Tibial artery (tissue), 4 donors: ENCODE results near the gene NDUFV3.

Source experiments
- DNase-seq, 2 donors: peaks; one replicate each; pipeline ENCODE4 v3.0.0-alpha.2; 2019
- H3K27ac ChIP-seq, 2 donors: fragments of 200-600 bp; sonication (generic) in 1 of 2; 1 replicate in 1 of 2; 2 replicates in 1 of 2; pipeline ENCODE4 v1.5.1; 2018 to 2019; ENCODE audit warnings: mild to moderate bottlenecking in 1 of 2
- H3K27me3 ChIP-seq, 2 donors: fragments of 200-600 bp; sonication (generic) in 1 of 2; one replicate each; pipeline versions ENCODE4 v1.5.1 to v1.6.0; 2016 to 2019
- H3K36me3 ChIP-seq, 3 donors: fragments of 200-600 bp; sonication (generic) in 2 of 3; one replicate each; pipeline ENCODE4 v1.5.1; 2016 to 2019; ENCODE audit warnings: mild to moderate bottlenecking in 2 of 3
- H3K4me1 ChIP-seq, 4 donors: fragments of 200-600 bp; sonication (generic) in 2 of 4; 1 replicate in 3 of 4; 2 replicates in 1 of 4; pipeline ENCODE4 v1.5.1; 2016 to 2019
- H3K4me3 ChIP-seq, 2 donors: fragments of 200-600 bp; sonication (generic) in 1 of 2; 1 replicate in 1 of 2; 2 replicates in 1 of 2; pipeline ENCODE4 v1.5.1; 2018 to 2019; ENCODE audit warnings: mild to moderate bottlenecking in 2 of 2
- H3K9me3 ChIP-seq, 3 donors: fragments of 200-600 bp; sonication (generic) in 1 of 3; one replicate each; pipeline ENCODE4 v1.5.1; 2016 to 2019
- intact Hi-C: fragments of 100-400 bp; cut with DNase I; formaldehyde crosslinking; loops from one replicate; pipeline ENCODE4 v1.15.0; 2023; ENCODE audit warnings: low total_unique reads
- TF ChIP-seq, protein P1 (sequence below), 2 experiments: fragments of 200-600 bp in 1 of 2; fragments of 450-650 bp in 1 of 2; IDR thresholded peaks; one replicate each; pipeline ENCODE4 v1.5.1; 2017 to 2019; ENCODE audit warnings: antibody characterized with exemption in 2 of 2, mild to moderate bottlenecking in 1 of 2, moderate library complexity in 1 of 2

The NDUFV3 gene

DNA sequence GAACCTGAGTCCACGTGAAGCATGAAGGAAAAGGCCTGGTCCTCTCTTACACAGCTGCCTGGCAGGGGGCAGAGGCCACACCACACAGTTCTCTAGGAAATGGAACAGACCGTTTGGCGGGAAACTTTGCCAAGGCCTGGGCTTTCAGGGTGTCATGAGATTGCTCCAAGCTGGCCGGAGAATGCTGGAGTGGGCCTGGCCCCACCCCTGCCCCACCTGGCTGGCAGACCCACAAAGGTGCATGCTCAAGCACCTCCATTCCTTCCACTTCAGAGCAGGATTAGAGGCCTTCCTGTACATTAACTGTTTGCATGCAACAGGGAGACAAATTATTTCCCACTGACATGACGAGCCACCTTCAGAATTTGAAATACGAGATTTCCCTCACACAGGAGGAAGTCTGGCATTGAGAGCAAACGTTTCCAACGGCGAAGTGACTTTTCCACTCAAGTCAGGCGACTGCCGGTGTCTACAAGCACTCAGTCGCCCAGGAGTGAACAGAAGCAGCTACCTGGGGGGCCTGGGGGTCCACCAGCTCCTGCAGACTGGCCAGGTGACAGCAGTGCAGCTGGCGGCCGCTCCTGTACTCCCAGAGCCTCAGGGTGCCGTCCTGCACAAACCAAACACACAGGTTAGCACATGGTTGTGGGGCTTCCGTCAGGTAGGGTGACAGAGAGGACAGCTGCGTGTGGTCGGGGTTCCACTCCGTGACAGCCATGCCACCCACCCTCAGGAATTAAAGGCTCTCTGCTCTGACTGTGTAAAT, 37.8 kb upstream of the NDUFV3 start:
- Histone ChIP-seq H3K4me1 (no peaks in the 10 kb centered on the region), H3K36me3 (peaks cover 60 to 100% (median 92%) of the 10 kb centered on the region in 3 donors), H3K27me3 (no peaks in the 10 kb centered on the region), H3K4me3 (no peak overlapping the region), H3K27ac (no peak overlapping the region), H3K9me3 (no peaks in the 10 kb centered on the region)
- TF ChIP-seq, protein P1, sequence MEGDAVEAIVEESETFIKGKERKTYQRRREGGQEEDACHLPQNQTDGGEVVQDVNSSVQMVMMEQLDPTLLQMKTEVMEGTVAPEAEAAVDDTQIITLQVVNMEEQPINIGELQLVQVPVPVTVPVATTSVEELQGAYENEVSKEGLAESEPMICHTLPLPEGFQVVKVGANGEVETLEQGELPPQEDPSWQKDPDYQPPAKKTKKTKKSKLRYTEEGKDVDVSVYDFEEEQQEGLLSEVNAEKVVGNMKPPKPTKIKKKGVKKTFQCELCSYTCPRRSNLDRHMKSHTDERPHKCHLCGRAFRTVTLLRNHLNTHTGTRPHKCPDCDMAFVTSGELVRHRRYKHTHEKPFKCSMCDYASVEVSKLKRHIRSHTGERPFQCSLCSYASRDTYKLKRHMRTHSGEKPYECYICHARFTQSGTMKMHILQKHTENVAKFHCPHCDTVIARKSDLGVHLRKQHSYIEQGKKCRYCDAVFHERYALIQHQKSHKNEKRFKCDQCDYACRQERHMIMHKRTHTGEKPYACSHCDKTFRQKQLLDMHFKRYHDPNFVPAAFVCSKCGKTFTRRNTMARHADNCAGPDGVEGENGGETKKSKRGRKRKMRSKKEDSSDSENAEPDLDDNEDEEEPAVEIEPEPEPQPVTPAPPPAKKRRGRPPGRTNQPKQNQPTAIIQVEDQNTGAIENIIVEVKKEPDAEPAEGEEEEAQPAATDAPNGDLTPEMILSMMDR (IDR thresholded peaks at IDR 0.05): no peak
- no peak for DNase-seq
- intact Hi-C loops: no loop called here

DNA sequence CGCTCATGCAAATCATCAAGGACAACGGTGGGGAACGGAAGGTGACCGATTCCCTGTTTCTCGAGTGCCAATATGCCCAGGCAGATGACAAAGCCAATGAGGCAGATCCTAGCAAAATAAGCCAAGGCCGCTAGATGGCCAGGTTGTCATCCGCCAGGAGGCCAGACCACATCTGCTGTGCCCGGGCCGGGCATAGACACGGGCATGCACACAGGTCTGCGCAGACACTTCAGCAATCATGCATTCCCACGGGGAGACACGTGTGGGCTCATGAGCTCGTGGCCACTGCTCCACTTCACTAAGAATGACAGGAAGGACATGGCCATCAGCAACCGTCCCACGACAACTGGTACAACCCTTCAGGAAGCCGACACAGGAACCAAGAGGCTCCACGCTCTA, 37.2 kb upstream of the NDUFV3 start:
- no peaks in the 10 kb centered on the region for H3K4me1 ChIP-seq
- intact Hi-C loops: no loop called here
- no peak overlapping the region for H3K27ac ChIP-seq
- no peaks in the 10 kb centered on the region for H3K9me3 ChIP-seq
- H3K36me3 ChIP-seq: peaks cover 61 to 100% (median 92%) of the 10 kb centered on the region in 3 donors
- TF ChIP-seq, protein P1 (IDR thresholded peaks at IDR 0.05): no peak
- DNase-seq: no peak
- no peaks in the 10 kb centered on the region for H3K27me3 ChIP-seq
- H3K4me3 ChIP-seq: no peak overlapping the region

DNA sequence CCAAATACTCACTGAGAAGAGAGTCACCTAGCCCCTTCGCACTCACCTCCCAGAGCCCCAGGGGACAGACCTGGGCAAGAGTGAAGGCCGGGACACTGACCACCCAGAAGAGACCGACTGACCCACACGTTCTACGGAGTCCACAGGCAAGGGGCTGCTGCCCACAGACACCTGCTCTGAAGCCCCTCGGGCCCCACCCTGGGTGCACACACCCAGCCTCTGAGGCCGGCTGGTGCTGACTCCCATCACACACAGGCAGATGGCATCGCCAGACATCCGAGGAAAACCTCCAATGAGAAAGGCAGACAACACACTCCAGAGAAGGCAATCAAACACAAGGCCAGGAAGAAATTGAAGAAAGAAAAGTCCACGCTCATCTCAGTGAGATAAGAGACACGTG, 35.9 kb upstream of the NDUFV3 start:
- DNase-seq: no peak
- Histone ChIP-seq H3K4me1 (no peaks in the 10 kb centered on the region), H3K4me3 (no peak overlapping the region), H3K36me3 (peaks cover 61 to 100% (median 92%) of the 10 kb centered on the region in 3 donors), H3K27ac (no peak overlapping the region), H3K9me3 (no peaks in the 10 kb centered on the region), H3K27me3 (no peaks in the 10 kb centered on the region)
- TF ChIP-seq, protein P1 (IDR thresholded peaks at IDR 0.05): no peak
- intact Hi-C loops: no loop called here

DNA sequence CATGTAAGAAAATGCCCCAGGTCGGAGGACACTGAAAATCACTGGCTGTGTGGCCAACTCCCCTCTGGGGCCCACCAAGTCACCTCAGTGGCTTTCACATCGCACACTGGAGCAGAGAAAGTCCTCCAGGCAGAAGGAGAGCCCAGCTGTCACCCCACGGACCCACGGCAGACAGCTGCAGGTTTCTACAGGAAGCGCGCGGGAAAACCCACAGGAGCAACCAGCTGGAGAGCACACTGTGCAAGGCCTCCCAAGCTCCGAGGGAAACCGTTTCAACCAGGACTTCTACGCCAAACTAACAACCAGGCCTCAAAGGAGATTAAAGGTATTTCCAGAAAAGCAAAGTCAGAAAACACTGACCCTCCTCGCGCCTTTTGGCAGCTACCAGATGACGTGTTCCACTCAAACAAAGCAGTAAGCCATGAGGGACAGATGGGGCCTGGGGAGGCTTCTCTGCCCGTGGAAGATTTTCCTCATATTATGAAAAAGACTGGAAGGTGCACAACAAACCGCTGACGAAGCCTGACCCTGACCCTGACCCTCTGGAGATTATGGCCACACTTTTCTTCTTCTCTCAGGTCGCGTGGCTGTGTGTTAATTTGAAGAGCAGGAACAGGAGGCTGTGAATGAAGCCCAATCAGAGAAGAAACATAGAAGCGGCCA, 34.8 kb upstream of the NDUFV3 start:
- H3K36me3 ChIP-seq: peaks cover 68 to 100% (median 92%) of the 10 kb centered on the region in 3 donors
- TF ChIP-seq, protein P1 (IDR thresholded peaks at IDR 0.05): no peak

DNA sequence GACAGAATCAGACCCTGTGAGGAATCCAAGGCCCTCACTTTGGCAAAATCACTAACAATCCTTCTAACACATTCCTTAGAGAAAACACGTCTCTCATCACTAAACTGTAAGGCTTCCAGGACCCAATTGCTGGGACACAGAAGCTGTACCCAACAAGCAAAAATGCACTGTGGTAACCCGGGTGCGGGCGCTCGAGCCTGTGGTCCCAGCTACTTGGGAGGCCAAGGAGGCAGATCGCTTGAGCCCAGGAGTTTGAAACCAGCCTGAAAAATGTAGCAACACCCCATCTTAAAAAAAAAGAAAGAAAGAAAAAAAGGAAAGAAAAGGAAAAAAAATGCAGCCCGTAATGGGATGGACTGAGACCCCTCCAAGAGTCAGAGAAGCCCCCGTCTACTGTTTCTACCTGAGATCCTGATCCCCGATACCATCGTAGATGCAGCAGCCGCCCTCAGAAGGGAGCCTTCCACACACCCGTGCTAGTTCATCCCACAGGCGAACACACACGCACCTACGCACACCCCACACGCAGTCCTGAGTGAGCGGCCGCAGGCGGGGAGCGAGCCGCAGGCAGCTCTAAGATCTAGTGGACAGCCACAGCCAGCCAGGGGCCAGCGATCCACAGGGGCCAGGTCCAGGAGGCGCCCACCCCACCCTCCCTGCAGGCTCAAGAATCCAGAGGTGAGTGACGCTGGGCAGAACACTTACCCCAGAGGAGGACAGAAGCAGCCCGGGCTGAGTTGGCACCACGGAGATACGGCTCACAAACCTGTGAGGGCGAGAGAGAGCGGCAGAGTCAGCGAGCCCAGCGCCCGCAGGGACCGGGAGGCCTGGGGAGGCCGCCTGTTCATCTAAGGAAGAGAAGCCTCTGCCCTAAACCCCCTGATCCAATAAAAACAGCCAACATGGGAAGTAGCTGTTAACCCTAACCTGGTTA, 33.9 kb upstream of the NDUFV3 start:
- DNase-seq: no peak
- no peaks in the 10 kb centered on the region for H3K27me3 ChIP-seq
- H3K4me3 ChIP-seq: no peak overlapping the region
- peaks cover 60 to 97% (median 84%) of the 10 kb centered on the region in 3 donors for H3K36me3 ChIP-seq
- no peaks in the 10 kb centered on the region for H3K9me3 ChIP-seq
- no peaks in the 10 kb centered on the region for H3K4me1 ChIP-seq
- TF ChIP-seq, protein P1 (IDR thresholded peaks at IDR 0.05): no peak
- intact Hi-C loops: no loop called here
- no peak overlapping the region for H3K27ac ChIP-seq

More for the DNA sequence above, 34.8 kb upstream of the NDUFV3 start:
- Histone ChIP-seq H3K27ac (no peak overlapping the region), H3K4me3 (no peak overlapping the region), H3K27me3 (no peaks in the 10 kb centered on the region), H3K9me3 (no peaks in the 10 kb centered on the region), H3K4me1 (no peaks in the 10 kb centered on the region)
- intact Hi-C loops: no loop called here
- DNase-seq: no peak
